NCI-H524 (cell line): ENCODE data around the gene PCSK7.

ENCODE experiments used
- DNase-seq, 2 experiments: peaks; one replicate each; lab custom pipeline; 2025; lab: John Stamatoyannopoulos, UW

PCSK7 gene

GRCh38 chr11:117160826-117161225, 71.0 kb downstream of the PCSK7 start:
- DNase-seq = no peak

DNA sequence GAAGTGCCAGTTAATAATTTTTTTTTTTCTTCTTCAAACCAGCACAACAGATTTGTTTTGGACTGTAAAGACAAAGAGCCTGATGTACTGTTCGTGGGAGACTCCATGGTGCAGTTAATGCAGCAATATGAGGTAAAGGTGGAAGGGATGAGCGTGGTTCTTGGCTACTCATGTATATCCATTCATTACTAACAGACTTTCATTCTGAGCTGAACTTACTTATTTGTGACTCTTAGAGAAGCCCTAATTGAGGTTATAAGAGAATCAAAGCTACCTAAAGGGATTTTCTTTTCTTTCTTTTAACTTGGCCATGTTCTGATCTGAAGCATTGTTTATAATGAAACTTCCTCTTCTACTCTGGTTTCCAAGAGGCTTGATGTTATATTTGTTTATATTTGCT, 72.0 kb downstream of the PCSK7 start:
- DNase-seq = no peak

DNA sequence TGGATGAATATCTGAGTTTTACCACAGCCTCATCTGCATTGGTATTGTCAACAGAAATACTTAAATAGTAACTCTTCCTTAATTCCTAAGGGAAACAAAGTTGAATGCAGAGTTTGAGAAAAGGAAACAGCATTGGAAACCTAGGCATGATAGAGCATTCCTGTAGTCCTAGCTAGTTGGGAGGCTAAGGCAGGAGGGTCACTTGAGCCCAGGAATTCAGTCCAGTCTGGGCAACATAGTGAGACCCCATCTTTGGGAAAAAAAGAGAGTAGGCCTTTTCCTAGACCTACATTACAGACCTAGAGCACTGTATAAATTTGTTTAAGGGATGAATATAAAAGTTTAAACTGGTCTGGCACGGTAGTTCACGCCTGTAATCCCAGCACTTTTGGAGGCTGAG, 74.4 kb downstream of the PCSK7 start:
- DNase-seq = no peak

DNA sequence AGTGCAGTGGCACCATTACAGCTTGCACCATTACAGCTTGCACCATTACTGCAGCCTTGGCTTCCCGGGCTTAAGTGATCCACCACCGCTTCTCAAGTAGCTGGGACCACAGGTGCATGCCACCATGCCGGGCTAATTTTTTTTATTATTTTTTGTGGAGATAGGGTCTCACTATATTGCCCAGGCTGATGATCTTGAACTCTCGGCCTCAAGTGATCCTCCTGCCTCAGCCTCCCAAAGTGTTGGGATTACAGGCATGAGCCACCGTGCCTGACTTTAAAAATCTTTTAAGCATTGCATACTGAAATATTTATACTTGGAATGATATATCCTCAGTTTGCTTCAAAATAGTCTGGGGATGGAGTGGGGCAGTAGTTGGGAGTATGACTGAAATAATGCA, 77.4 kb downstream of the PCSK7 start:
- no peak for DNase-seq
